Endothelial cell (in vitro differentiated cells): ENCODE results near the gene PPP1R15A. TPM values are rescaled to one million over a fixed set of nuclear protein-coding genes. Genes with fewer than 3 reads are reported as not detected.
"Not testable (repeated sequence)": the region's sequence is repeated elsewhere in the genome, so short reads cannot be mapped to it uniquely, and the experiment has no call there.

Source experiments
- DNase-seq: peaks from one replicate; pipeline ENCODE4 v3.0.0; 2021; ENCODE audit warnings: low spot score
- H3K27ac Mint-ChIP-seq: one replicate; pipeline ENCODE4 v1.8.0; 2021; ENCODE audit warnings: mixed read lengths, inconsistent platforms; ENCODE audit not compliant: unreplicated experiment
- H3K27me3 Mint-ChIP-seq: one replicate; pipeline ENCODE4 v1.8.0; 2021; ENCODE audit warnings: mild to moderate bottlenecking, moderate library complexity, mixed read lengths, inconsistent platforms; ENCODE audit not compliant: unreplicated experiment
- H3K36me3 Mint-ChIP-seq: one replicate; pipeline ENCODE4 v1.8.0; 2021; ENCODE audit warnings: mild to moderate bottlenecking, low read depth, mixed read lengths, inconsistent platforms; ENCODE audit not compliant: unreplicated experiment
- H3K4me1 Mint-ChIP-seq: one replicate; pipeline ENCODE4 v1.8.0; 2021; ENCODE audit warnings: mild to moderate bottlenecking, mixed read lengths, inconsistent platforms; ENCODE audit not compliant: unreplicated experiment
- H3K4me3 Mint-ChIP-seq: one replicate; pipeline ENCODE4 v1.8.0; 2021; ENCODE audit warnings: mild to moderate bottlenecking, mixed read lengths, inconsistent platforms; ENCODE audit not compliant: unreplicated experiment
- H3K9me3 Mint-ChIP-seq: one replicate; pipeline ENCODE4 v1.8.0; 2021; ENCODE audit warnings: mixed read lengths, inconsistent platforms; ENCODE audit not compliant: unreplicated experiment
- CTCF ChIP-seq: fragments of 200-600 bp; sonication (generic); IDR thresholded peaks from one replicate; pipeline ENCODE4 v1.5.0; 2021; ENCODE audit warnings: antibody characterized with exemption; ENCODE audit not compliant: unreplicated experiment
- total RNA-seq: library from RNA; stranded (reverse); fragmentation: NEBNext Ultra II Directional; extraction: Animal tissue kit (Norgen Biotek cat#: 25700); gene quantifications from one replicate; pipeline ENCODE4 v1.2.1, GENCODE V29; 2021; ENCODE audit not compliant: unreplicated experiment

Gene PPP1R15A
- total RNA-seq, 1 donor from 2014 or later, result 65.8 TPM

DNA sequence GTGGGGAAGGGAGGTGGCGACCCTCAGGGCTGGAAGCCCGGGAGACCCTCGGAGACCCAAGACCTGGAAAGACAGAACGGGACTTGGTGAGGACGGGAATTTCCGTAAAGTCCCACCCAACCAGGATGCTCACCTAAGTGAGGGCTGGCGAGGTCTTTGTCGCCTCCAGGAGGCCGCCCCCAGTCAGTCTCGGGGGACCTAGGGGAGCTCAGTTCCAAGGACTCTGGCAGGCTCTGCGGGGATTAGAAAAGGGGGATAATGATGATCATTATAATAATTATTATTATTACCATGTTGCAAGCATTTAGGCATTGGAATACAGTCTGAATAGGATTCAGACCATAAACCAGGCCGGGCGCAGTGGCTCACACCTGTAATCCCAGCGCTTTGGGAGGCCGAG lies 26.8 kb upstream of the PPP1R15A start:
- TF ChIP-seq CTCF, result no peak
- DNase-seq, result no peak
- H3K27ac Mint-ChIP-seq, result no peak overlapping the region
- H3K4me1 Mint-ChIP-seq, result no peaks in the 10 kb centered on the region
- H3K4me3 Mint-ChIP-seq, result no peak overlapping the region
- H3K36me3 Mint-ChIP-seq, result no peaks in the 10 kb centered on the region
- no peaks in the 10 kb centered on the region for H3K9me3 Mint-ChIP-seq
- H3K27me3 Mint-ChIP-seq, result peaks cover 3% of the 10 kb centered on the region

DNA sequence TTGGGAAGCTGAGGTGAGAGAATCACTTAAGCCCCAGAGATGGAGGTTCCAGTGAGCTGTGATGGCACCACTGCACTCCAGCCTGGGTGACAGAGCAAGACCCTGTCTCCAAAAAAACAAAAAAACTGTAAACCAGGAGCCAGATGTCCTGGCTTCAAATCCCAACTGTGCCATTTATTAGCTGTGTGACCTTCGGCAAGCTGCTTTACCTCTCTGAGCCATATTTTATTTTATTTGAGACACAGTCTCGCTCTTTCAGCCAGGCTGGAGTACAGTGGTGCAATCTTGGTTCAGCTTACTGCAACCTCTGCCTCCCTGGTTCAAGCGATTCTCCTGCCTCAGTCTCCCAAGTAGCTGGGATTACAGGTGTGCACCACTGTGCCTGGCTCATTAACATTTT lies 25.6 kb upstream of the PPP1R15A start:
- not testable (repeated sequence) for H3K4me1 Mint-ChIP-seq, H3K27ac Mint-ChIP-seq, H3K4me3 Mint-ChIP-seq, H3K27me3 Mint-ChIP-seq, H3K9me3 Mint-ChIP-seq, H3K36me3 Mint-ChIP-seq, DNase-seq

DNA sequence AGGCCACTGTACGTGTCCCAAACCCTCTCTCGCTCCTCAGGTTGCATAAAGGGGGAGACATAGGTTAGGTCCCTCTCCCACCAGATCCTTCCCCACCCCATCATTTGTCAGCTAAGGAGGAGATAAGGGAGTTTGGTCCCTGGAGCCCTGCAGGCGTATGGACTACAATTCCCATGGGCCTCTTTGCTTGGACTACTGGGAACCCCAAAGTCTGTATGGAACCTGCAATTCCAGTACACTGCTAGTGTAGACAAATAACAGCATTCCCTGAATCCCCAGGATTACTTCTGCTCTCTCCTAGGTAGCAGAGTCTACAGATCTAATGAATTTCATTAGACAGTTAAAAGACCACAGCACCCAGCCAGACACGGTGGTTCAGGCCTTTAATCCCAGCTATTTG lies 19.9 kb upstream of the PPP1R15A start:
- Mint-ChIP-seq H3K27me3 (peaks cover 3% of the 10 kb centered on the region), H3K9me3 (no peaks in the 10 kb centered on the region), H3K36me3 (no peaks in the 10 kb centered on the region), H3K4me1 (no peaks in the 10 kb centered on the region), H3K4me3 (no peak overlapping the region), H3K27ac (no peak overlapping the region)
- no peak for TF ChIP-seq CTCF
- DNase-seq, result no peak

GRCh38 chr19:48853483-48853882 lies 18.7 kb upstream of the PPP1R15A start:
- H3K4me3 Mint-ChIP-seq, result no peak overlapping the region
- H3K9me3 Mint-ChIP-seq, result no peaks in the 10 kb centered on the region
- no peak overlapping the region for H3K27ac Mint-ChIP-seq
- no peaks in the 10 kb centered on the region for H3K36me3 Mint-ChIP-seq
- TF ChIP-seq CTCF, result no peak
- H3K4me1 Mint-ChIP-seq, result no peaks in the 10 kb centered on the region
- no peak for DNase-seq
- H3K27me3 Mint-ChIP-seq, result peaks cover 1% of the 10 kb centered on the region

DNA sequence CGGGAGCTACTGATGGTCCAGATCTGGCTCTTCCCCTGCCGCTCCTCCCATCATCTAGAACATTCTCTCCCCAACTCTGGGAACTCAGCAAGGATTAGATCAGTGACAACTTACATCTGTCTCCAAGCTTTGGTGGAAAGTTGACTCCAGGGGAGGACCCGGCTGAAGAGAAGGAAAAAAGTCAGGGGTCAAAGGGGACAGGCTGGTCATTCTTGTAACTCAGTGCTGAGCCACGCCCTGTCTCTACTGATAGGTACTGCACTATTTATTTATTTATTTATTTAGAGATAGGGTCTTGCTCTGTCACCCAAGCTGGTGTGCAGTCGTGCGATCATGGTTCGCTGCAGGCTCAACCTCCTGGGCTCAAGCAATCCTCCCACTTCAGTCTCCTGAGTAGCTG lies 18.1 kb upstream of the PPP1R15A start:
- Mint-ChIP-seq H3K9me3 (no peaks in the 10 kb centered on the region), H3K27me3 (peaks cover 1% of the 10 kb centered on the region), H3K27ac (no peak overlapping the region), H3K4me3 (no peak overlapping the region), H3K4me1 (no peaks in the 10 kb centered on the region), H3K36me3 (no peaks in the 10 kb centered on the region)
- no peak for DNase-seq
- TF ChIP-seq CTCF, result no peak

DNA sequence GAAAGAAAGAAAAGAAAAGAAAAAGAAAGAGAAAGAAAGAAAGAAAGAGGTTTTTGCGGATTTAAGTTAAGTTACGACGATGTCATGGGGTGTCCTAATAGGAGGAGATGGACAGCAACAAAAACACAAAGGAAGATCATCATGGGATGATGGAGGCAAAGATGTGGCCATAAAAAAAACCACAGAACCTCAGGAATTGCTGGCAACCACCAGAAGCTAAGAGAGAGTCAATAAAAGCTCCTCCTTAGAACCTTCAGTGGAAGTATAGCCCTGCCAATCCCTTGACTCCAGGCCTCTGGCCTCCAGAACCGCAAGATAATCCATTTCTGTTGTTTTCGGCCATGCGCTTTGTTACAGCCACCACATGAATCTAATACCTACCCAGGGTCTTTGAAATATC lies 15.3 kb upstream of the PPP1R15A start:
- DNase-seq, result no peak
- Mint-ChIP-seq H3K4me3 (no peak overlapping the region), H3K9me3 (no peaks in the 10 kb centered on the region), H3K27me3 (peaks cover 1% of the 10 kb centered on the region), H3K4me1 (no peaks in the 10 kb centered on the region), H3K27ac (no peak overlapping the region), H3K36me3 (no peaks in the 10 kb centered on the region)
- no peak for TF ChIP-seq CTCF
